ENCODE results near the gene ADGRG6. TPM values are rescaled to one million over a fixed set of nuclear protein-coding genes. Genes with fewer than 3 reads are reported as not detected.

Gene ADGRG6
- total RNA-seq, 3 donors from 2014 or later = 8.2 to 29.6 (median 28.5) TPM

DNA sequence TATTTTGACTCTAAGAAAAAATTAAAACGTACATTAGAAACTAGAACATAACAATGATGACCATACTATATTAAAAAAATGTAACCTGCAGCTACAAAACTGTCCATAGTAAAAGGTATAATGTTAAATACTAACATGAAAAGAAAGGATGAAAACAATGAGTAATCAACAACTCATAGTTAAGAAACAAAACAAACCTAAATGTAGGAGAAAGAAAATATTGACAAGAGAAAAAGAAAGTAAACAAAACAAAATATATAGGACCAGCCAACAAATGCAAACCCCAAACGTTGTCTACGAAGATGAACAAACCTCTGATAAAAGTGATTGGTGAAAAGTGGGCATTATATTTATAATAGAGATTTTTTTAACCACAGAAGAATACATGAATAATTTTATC lies 41.1 kb upstream of the ADGRG6 start:
- Histone ChIP-seq H3K9me3 (no peaks in the 10 kb centered on the region), H3K27me3 (no peaks in the 10 kb centered on the region), H3K4me1 (no peaks in the 10 kb centered on the region), H3K4me3 (no peak overlapping the region), H3K36me3 (no peaks in the 10 kb centered on the region), H3K27ac (no peak overlapping the region)
- no peak for TF ChIP-seq POLR2AphosphoS5 (IDR thresholded peaks at IDR 0.05)
- no peak for TF ChIP-seq POLR2A (IDR thresholded peaks at IDR 0.05)
- TF ChIP-seq, protein P1, sequence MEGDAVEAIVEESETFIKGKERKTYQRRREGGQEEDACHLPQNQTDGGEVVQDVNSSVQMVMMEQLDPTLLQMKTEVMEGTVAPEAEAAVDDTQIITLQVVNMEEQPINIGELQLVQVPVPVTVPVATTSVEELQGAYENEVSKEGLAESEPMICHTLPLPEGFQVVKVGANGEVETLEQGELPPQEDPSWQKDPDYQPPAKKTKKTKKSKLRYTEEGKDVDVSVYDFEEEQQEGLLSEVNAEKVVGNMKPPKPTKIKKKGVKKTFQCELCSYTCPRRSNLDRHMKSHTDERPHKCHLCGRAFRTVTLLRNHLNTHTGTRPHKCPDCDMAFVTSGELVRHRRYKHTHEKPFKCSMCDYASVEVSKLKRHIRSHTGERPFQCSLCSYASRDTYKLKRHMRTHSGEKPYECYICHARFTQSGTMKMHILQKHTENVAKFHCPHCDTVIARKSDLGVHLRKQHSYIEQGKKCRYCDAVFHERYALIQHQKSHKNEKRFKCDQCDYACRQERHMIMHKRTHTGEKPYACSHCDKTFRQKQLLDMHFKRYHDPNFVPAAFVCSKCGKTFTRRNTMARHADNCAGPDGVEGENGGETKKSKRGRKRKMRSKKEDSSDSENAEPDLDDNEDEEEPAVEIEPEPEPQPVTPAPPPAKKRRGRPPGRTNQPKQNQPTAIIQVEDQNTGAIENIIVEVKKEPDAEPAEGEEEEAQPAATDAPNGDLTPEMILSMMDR (IDR thresholded peaks at IDR 0.05) = no peak
- DNase-seq (ENCODE audit: low spot score in 2 of 2) = no peak
- intact Hi-C loops (cut with DNase I; ENCODE audit: low total_unique reads) = loop anchor here (10.0 kb wide), 1 partner anchor 724 kb away; no protein-coding TSS in a partner anchor

DNA sequence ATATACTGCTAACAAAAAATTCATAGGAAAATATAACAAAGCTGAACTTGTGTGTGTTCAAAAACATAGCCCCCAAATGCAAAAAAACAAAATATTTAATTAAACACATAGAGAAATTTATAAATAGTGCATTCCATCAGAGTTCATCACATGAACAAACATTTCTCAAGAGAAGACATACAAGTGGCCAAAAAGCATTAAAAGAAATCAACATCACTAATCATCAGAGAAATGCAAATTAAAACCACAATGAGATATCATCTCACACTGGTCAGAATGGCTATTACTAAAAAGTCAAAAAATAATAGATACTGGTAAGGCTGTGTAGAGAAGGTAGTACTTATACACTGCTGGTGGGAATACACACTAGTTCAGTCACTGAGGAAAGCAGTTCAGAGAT lies 39.6 kb upstream of the ADGRG6 start:
- TF ChIP-seq POLR2A (IDR thresholded peaks at IDR 0.05) (no peak), POLR2AphosphoS5 (IDR thresholded peaks at IDR 0.05) (no peak)
- TF ChIP-seq, protein P1 (IDR thresholded peaks at IDR 0.05) = no peak
- Histone ChIP-seq H3K9me3 (no peaks in the 10 kb centered on the region), H3K27me3 (no peaks in the 10 kb centered on the region), H3K27ac (no peak overlapping the region), H3K4me3 (no peak overlapping the region), H3K4me1 (no peaks in the 10 kb centered on the region), H3K36me3 (no peaks in the 10 kb centered on the region)
- no peak for DNase-seq (ENCODE audit: low spot score in 2 of 2)
- intact Hi-C loops (cut with DNase I; ENCODE audit: low total_unique reads) = loop anchor here (10.0 kb wide), 1 partner anchor 723 kb away; no protein-coding TSS in a partner anchor

DNA sequence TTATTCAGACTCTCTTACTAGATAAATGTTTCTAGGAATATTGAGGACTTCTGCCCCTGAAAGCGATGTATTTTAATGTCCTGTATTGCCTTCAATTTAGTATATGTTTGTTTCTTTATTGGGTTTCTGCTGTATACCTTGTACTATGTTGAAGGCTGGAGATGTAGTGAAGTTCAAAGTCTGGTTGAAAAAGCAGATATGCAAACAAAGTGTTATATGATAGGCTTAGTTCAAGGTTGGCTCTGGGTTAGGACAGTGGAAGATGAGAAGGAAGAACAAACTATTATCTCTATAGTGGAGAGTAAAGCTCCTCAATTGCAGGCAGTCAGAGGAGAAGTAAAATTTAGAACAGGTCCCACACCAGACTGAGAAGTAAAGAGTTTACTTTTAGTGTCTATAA lies 36.3 kb upstream of the ADGRG6 start:
- H3K27me3 ChIP-seq = no peaks in the 10 kb centered on the region
- H3K36me3 ChIP-seq = no peaks in the 10 kb centered on the region
- no peak overlapping the region for H3K4me3 ChIP-seq
- no peak for TF ChIP-seq POLR2AphosphoS5 (IDR thresholded peaks at IDR 0.05)
- TF ChIP-seq, protein P1 (IDR thresholded peaks at IDR 0.05) = no peak
- no peak overlapping the region for H3K27ac ChIP-seq
- no peak for DNase-seq (ENCODE audit: low spot score in 2 of 2)
- intact Hi-C loops (cut with DNase I; ENCODE audit: low total_unique reads) = loop anchor here (10.0 kb wide), 1 partner anchor 719 kb away; no protein-coding TSS in a partner anchor
- no peaks in the 10 kb centered on the region for H3K4me1 ChIP-seq
- H3K9me3 ChIP-seq = no peaks in the 10 kb centered on the region

DNA sequence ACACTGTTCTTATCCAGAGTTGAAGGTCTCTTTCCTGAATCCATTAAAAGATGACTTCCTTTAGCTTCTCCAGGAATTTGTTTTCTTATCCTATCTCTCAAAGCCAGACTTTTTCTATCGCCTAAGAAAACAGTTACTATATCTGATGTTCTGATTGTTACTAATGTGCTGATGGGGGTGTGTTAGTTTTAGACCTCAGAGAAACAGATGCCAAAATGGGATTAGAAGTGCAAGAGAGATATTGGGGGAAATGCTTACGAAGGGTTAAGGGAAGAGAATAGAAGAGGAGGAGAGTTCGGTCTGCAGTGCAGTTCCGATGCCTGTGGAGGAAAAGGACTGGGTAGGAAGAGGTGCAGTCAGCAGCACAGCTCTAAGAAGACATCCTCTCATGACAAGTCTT lies 35.7 kb upstream of the ADGRG6 start:
- intact Hi-C loops (cut with DNase I; ENCODE audit: low total_unique reads) = loop anchor here (10.0 kb wide), 1 partner anchor 719 kb away; no protein-coding TSS in a partner anchor
- no peaks in the 10 kb centered on the region for H3K36me3 ChIP-seq
- DNase-seq (ENCODE audit: low spot score in 2 of 2) = no peak
- H3K4me1 ChIP-seq = no peaks in the 10 kb centered on the region
- no peak overlapping the region for H3K27ac ChIP-seq
- H3K4me3 ChIP-seq = no peak overlapping the region
- TF ChIP-seq POLR2A (IDR thresholded peaks at IDR 0.05) = no peak
- TF ChIP-seq, protein P1 (IDR thresholded peaks at IDR 0.05) = no peak
- no peak for TF ChIP-seq POLR2AphosphoS5 (IDR thresholded peaks at IDR 0.05)
- no peaks in the 10 kb centered on the region for H3K9me3 ChIP-seq
- no peaks in the 10 kb centered on the region for H3K27me3 ChIP-seq

DNA sequence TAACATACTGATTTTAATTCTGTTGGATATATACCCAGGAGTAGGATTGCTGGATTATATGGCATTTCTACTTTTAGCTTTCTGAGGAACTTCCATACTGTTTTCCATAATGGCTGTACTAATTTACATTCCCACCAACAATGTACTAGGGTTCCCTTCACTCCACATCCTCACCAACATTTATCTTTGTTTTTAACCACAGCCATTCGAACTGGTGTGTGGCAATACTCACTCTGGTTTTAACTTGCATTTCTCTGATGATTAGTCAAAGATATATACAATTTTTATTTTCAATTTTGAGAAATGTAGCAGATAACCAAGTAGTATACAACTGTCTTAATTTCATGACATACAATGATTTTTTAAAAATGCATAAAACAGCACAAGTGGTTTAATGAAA lies 30.3 kb upstream of the ADGRG6 start:
- H3K27ac ChIP-seq = no peak overlapping the region
- no peak for DNase-seq (ENCODE audit: low spot score in 2 of 2)
- TF ChIP-seq, protein P1 (IDR thresholded peaks at IDR 0.05) = no peak
- TF ChIP-seq POLR2A (IDR thresholded peaks at IDR 0.05) (no peak), POLR2AphosphoS5 (IDR thresholded peaks at IDR 0.05) (no peak)
- H3K27me3 ChIP-seq = no peaks in the 10 kb centered on the region
- no peaks in the 10 kb centered on the region for H3K36me3 ChIP-seq
- H3K4me1 ChIP-seq = no peaks in the 10 kb centered on the region
- intact Hi-C loops (cut with DNase I; ENCODE audit: low total_unique reads) = no loop called here
- no peaks in the 10 kb centered on the region for H3K9me3 ChIP-seq
- H3K4me3 ChIP-seq = no peak overlapping the region

All from breast epithelium (tissue), 4 donors.